Suprapubic skin (tissue), 3 donors: Measurements from ENCODE around the gene BEX4.

Experiments used
- POLR2AphosphoS5 ChIP-seq, 3 donors: sonication (generic); formaldehyde crosslinking; IDR thresholded peaks; one replicate each; pipeline ENCODE4 v1.6.1; 2017; ENCODE audit warnings: antibody characterized with exemption in 3 of 3
- TF ChIP-seq, protein P1 (sequence below), 2 donors: fragments of 200-600 bp in 1 of 2; fragments of 450-650 bp in 1 of 2; sonication (generic) in 1 of 2; IDR thresholded peaks; one replicate each; pipeline ENCODE4 v1.5.1; 2016 to 2019; ENCODE audit warnings: antibody characterized with exemption in 2 of 2, mild to moderate bottlenecking in 1 of 2, moderate library complexity in 1 of 2

GRCh38 chrX:103236296-103236695 lies 21.4 kb downstream of the BEX4 start:
- TF ChIP-seq, protein P1, sequence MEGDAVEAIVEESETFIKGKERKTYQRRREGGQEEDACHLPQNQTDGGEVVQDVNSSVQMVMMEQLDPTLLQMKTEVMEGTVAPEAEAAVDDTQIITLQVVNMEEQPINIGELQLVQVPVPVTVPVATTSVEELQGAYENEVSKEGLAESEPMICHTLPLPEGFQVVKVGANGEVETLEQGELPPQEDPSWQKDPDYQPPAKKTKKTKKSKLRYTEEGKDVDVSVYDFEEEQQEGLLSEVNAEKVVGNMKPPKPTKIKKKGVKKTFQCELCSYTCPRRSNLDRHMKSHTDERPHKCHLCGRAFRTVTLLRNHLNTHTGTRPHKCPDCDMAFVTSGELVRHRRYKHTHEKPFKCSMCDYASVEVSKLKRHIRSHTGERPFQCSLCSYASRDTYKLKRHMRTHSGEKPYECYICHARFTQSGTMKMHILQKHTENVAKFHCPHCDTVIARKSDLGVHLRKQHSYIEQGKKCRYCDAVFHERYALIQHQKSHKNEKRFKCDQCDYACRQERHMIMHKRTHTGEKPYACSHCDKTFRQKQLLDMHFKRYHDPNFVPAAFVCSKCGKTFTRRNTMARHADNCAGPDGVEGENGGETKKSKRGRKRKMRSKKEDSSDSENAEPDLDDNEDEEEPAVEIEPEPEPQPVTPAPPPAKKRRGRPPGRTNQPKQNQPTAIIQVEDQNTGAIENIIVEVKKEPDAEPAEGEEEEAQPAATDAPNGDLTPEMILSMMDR (IDR thresholded peaks at IDR 0.05) = no peak
- TF ChIP-seq POLR2AphosphoS5 (IDR thresholded peaks at IDR 0.05) = no peak
